A549 (cell line): ENCODE results near the gene TBX1. TPM values are rescaled to one million over a fixed set of nuclear protein-coding genes. Genes with fewer than 3 reads are reported as not detected.

Experiments used
- ATAC-seq, 2 experiments: fragments of 200-7000 bp in 1 of 2; fragments of >200 bp in 1 of 2; cut with Nextera tagmentation in 1 of 2; cut with Tn5 transposase in 1 of 2; 3 replicates each; pipeline versions ENCODE4 v1.8.0 to v1.9.1; 2018 to 2020; ENCODE audit warnings: mild to moderate bottlenecking in 1 of 2, moderate library complexity in 1 of 2
- CTCF ChIA-PET: fragments of 300-600 bp; sonication (Branson Sonifier 250); formaldehyde crosslinking; extraction: SDS; loops from one replicate; lab custom pipeline; 2021; ENCODE audit warnings: antibody characterized with exemption, inconsistent platforms; lab: Yijun Ruan, JAX
- POLR2A ChIA-PET: fragments of 350-600 bp; formaldehyde crosslinking; extraction: SDS; loops from one replicate; lab custom pipeline; 2021; ENCODE audit warnings: antibody characterized with exemption, inconsistent platforms; lab: Yijun Ruan, JAX
- DNase-seq, 2 experiments: peaks; one replicate each; pipeline versions ENCODE4 v3.0.0 to v3.0.0-alpha.2; 2011 to 2016; ENCODE audit warnings: low read depth in 1 of 2, low spot score in 1 of 2
- FAIRE-seq: peaks from 2 replicates; lab custom pipeline; 2011; peaks lifted over from hg19 to GRCh38; lab: Jason Lieb, UNC
- H3K27ac ChIP-seq, 2 experiments: fragments of >200 bp; sonication (Bioruptor Twin); formaldehyde crosslinking; 3 replicates each; pipeline ENCODE4 v1.5.1; 2016 to 2017
- H3K4me1 ChIP-seq: fragments of >200 bp; sonication (Bioruptor Twin); formaldehyde crosslinking; 3 replicates; pipeline ENCODE4 v1.6.1; 2016
- H3K4me2 ChIP-seq: fragments of >200 bp; sonication (Bioruptor Twin); formaldehyde crosslinking; 3 replicates; pipeline ENCODE4 v1.6.1; 2016
- H3K4me3 ChIP-seq: fragments of >200 bp; sonication (Bioruptor Twin); formaldehyde crosslinking; 3 replicates; pipeline ENCODE4 v1.5.1; 2016
- H3K9me3 ChIP-seq: fragments of >200 bp; sonication (Bioruptor Twin); formaldehyde crosslinking; 3 replicates; pipeline ENCODE4 v1.6.1; 2016
- BHLHE40 ChIP-seq: IDR thresholded peaks from 2 replicates; pipeline ENCODE4 v1.6.1; 2012; ENCODE audit warnings: low read depth, low read length, inconsistent platforms
- CEBPB ChIP-seq, 2 experiments: fragments of >200 bp in 1 of 2; sonication (Bioruptor Twin) in 1 of 2; formaldehyde crosslinking in 1 of 2; IDR thresholded peaks; 2 replicates each; pipeline ENCODE4 v1.6.1; 2012 to 2016
- E2F6 ChIP-seq: IDR thresholded peaks from 2 replicates; pipeline ENCODE4 v1.6.1; 2012; ENCODE audit warnings: low read depth, borderline replicate concordance
- EHMT2 ChIP-seq: fragments of 200-600 bp; sonication (generic); IDR thresholded peaks from 2 replicates; pipeline ENCODE4 v1.6.1; 2016; ENCODE audit warnings: antibody characterized with exemption, low read depth, mild to moderate bottlenecking, moderate library complexity
- GATA3 ChIP-seq: IDR thresholded peaks from 2 replicates; pipeline ENCODE4 v1.6.1; 2012; ENCODE audit warnings: borderline replicate concordance
- HES2 ChIP-seq: fragments of >200 bp; sonication (Bioruptor Twin); formaldehyde crosslinking; IDR thresholded peaks from 2 replicates; pipeline ENCODE4 v1.6.1; 2016
- HOXB13 ChIP-seq: fragments of 250-450 bp; sonication (Bioruptor Pico); IDR thresholded peaks from 2 replicates; pipeline ENCODE4 v1.5.0; 2020; ENCODE audit warnings: low read depth, mild to moderate bottlenecking, moderate library complexity
- HOXB5 ChIP-seq: fragments of 250-450 bp; sonication (Bioruptor Pico); IDR thresholded peaks from 2 replicates; pipeline ENCODE4 v1.5.0; 2020; ENCODE audit warnings: mild to moderate bottlenecking, moderate library complexity
- NFE2L2 ChIP-seq: fragments of 150-350 bp; conservative IDR thresholded peaks from 2 replicates; pipeline ENCODE4 v1.6.1; 2014; ENCODE audit warnings: low read length
- NPAS2 ChIP-seq: fragments of 250-450 bp; sonication (Bioruptor Pico); IDR thresholded peaks from 2 replicates; pipeline ENCODE4 v1.8.0; 2022; ENCODE audit warnings: mild to moderate bottlenecking, moderate library complexity, borderline replicate concordance
- PHF8 ChIP-seq: fragments of 200-600 bp; sonication (generic); IDR thresholded peaks from 2 replicates; pipeline ENCODE4 v1.6.1; 2016; ENCODE audit warnings: low read depth, mild to moderate bottlenecking, antibody characterized with exemption, moderate library complexity, borderline replicate concordance
- REST ChIP-seq: fragments of 200-600 bp; sonication (generic); IDR thresholded peaks from 2 replicates; pipeline ENCODE4 v1.6.1; 2016; ENCODE audit warnings: antibody characterized with exemption, mild to moderate bottlenecking, moderate library complexity
- RNF2 ChIP-seq: fragments of 200-600 bp; sonication (generic); IDR thresholded peaks from 2 replicates; pipeline ENCODE4 v1.6.1; 2016; ENCODE audit warnings: low read depth, mild to moderate bottlenecking, antibody characterized with exemption, moderate library complexity, borderline replicate concordance
- TFCP2L1 ChIP-seq: fragments of 250-450 bp; sonication (Bioruptor Pico); IDR thresholded peaks from 2 replicates; pipeline ENCODE4 v1.5.0; 2021; ENCODE audit warnings: mild to moderate bottlenecking
- ZC3H11A ChIP-seq: fragments of 450-650 bp; IDR thresholded peaks from 2 replicates; pipeline ENCODE4 v1.6.1; 2014; ENCODE audit warnings: antibody characterized with exemption, mild to moderate bottlenecking
- ZNF302 ChIP-seq: fragments of 250-450 bp; sonication (Bioruptor Pico); IDR thresholded peaks from 2 replicates; pipeline ENCODE4 v1.9.0; 2021; ENCODE audit warnings: inconsistent platforms, mild to moderate bottlenecking, moderate library complexity
- ZSCAN20 ChIP-seq: fragments of 250-450 bp; sonication (Bioruptor Pico); IDR thresholded peaks from 2 replicates; pipeline ENCODE4 v1.8.0; 2022; ENCODE audit warnings: mild to moderate bottlenecking, moderate library complexity
- WGBS: methylation state at CpG from one replicate; pipeline ENCODE4 v1.1.6; 2017; ENCODE audit errors: missing lambda C conversion rate; 5-methylcytosine and 5-hydroxymethylcytosine counted together
- polyA plus RNA-seq, 4 experiments: library from polyadenylated mRNA; depleted of rRNA in 3 of 4; stranded (reverse); fragments of >200 nt; fragmentation: RNase III in 1 of 4; extraction: RNeasy Plus Mini Kit Qiagen cat#74134 plus additional on column Dnase treatment in 1 of 4; gene quantifications; 2 replicates in 3 of 4; 3 replicates in 1 of 4; pipeline ENCODE4 v1.2.3, GENCODE V29; 2011 to 2017

TBX1 gene
- polyA plus RNA-seq, 2 of the 4 experiments (the other 2 are of a cell fraction), result 0.30 to 2.8 TPM

- peak overlapping the region; percentile 36 for H3K4me3 ChIP-seq
- no peak for TF ChIP-seq E2F6
- TF ChIP-seq, all 56 proteins: peak for 0
- peak overlapping the region; percentile 59 for H3K4me2 ChIP-seq
- no peaks in the 10 kb centered on the region for H3K9me3 ChIP-seq
- FAIRE-seq (no peak), ATAC-seq (no peak), DNase-seq (no peak)
- POLR2A ChIA-PET, result no interaction called here
- 84% methylated on average over 36 of the region's 117 CpGs for WGBS
- CTCF ChIA-PET, result no interaction called here
- H3K27ac ChIP-seq, result peak overlapping the region; percentile 65 to 90
- peaks cover 4% of the 10 kb centered on the region; the same call in 1 of the 3 replicates for H3K4me1 ChIP-seq
Observed at GRCh38 chr22:19760951-19761724, 560 bp downstream of the TBX1 start.

- ChIA-PET CTCF (interaction anchor here (1.7 to 2.8 kb wide), 2 partner anchors 31 to 148 kb away, joined by 10 to 11 read pairs; no protein-coding TSS in a partner anchor), POLR2A (no interaction called here)
- peak in 1 of 2 experiments; percentile 22; a peak in 3 of 6 replicates for ATAC-seq
- DNase-seq, result no peak
- 90% methylated on average over 19 of the region's 33 CpGs for WGBS
- TF ChIP-seq PHF8, result no peak
- TF ChIP-seq CEBPB (IDR thresholded peaks at IDR 0.05), result no peak
- no peak for TF ChIP-seq HOXB5
- TF ChIP-seq RNF2, result no peak
- no peak for TF ChIP-seq HOXB13 (CRISPR knock-in tag)
- TF ChIP-seq HES2, result no peak
- TF ChIP-seq NFE2L2, result no peak
- no peak for TF ChIP-seq BHLHE40
- TF ChIP-seq NPAS2 (CRISPR knock-in tag), result no peak
- TF ChIP-seq TFCP2L1, result no peak
- TF ChIP-seq ZNF302 (CRISPR knock-in tag), result no peak
- TF ChIP-seq REST, result no peak
- no peak for TF ChIP-seq ZC3H11A
- no peak for TF ChIP-seq ZSCAN20 (CRISPR knock-in tag)
- TF ChIP-seq EHMT2, result no peak
- TF ChIP-seq GATA3, result no peak
- no peak for FAIRE-seq
- Histone ChIP-seq H3K4me3 (peak overlapping the region; percentile 36; the same call in 1 of the 3 replicates), H3K27ac (no peak overlapping the region), H3K4me1 (peaks cover 3% of the 10 kb centered on the region; the same call in 1 of the 3 replicates), H3K4me2 (peak overlapping the region; percentile 59; the same call in 2 of the 3 replicates), H3K9me3 (no peaks in the 10 kb centered on the region)
Observed at GRCh38 chr22:19761725-19762567, 1.4 kb downstream of the TBX1 start.
